ENCODE measurements around the gene FTO.

FTO gene

GRCh38 chr16:53872248-53873221 lies 168.6 kb downstream of the FTO start:
- TF ChIP-seq TAF1 (IDR thresholded peaks at IDR 0.05; ENCODE audit: borderline replicate concordance, insufficient read depth, low read length), result no peak
- TF ChIP-seq FOXP2 (optimal IDR thresholded peaks at IDR 0.05; ENCODE audit: borderline replicate concordance, extremely low read depth, extremely low read length, insufficient read depth), result no peak

- TF ChIP-seq TAF1 (IDR thresholded peaks at IDR 0.05; ENCODE audit: borderline replicate concordance, insufficient read depth, low read length) (no peak), REST (IDR thresholded peaks at IDR 0.05; ENCODE audit: insufficient read depth in 1 of 2, low read depth in 2 of 2, low read length in 2 of 2) (no peak), SIN3A (IDR thresholded peaks at IDR 0.05; ENCODE audit: borderline replicate concordance, insufficient read depth, low read length) (no peak), FOXP2 (optimal IDR thresholded peaks at IDR 0.05; ENCODE audit: borderline replicate concordance, extremely low read depth, extremely low read length, insufficient read depth) (no peak)
Measured at GRCh38 chr16:53876811-53877210, 172.9 kb downstream of the FTO start.

- TF ChIP-seq POLR2AphosphoS5 (IDR thresholded peaks at IDR 0.05; ENCODE audit: low read depth, low read length), result no peak
- no peak for TF ChIP-seq SIN3A (IDR thresholded peaks at IDR 0.05; ENCODE audit: borderline replicate concordance, insufficient read depth, low read length)
- TF ChIP-seq TAF1 (IDR thresholded peaks at IDR 0.05; ENCODE audit: borderline replicate concordance, insufficient read depth, low read length), result no peak
- TF ChIP-seq FOXP2 (optimal IDR thresholded peaks at IDR 0.05; ENCODE audit: borderline replicate concordance, extremely low read depth, extremely low read length, insufficient read depth), result no peak
- no peak for TF ChIP-seq REST (IDR thresholded peaks at IDR 0.05; ENCODE audit: insufficient read depth in 1 of 2, low read depth in 2 of 2, low read length in 2 of 2)
Measured at GRCh38 chr16:53878216-53878615, 174.3 kb downstream of the FTO start.

GRCh38 chr16:53881371-53881770 lies 177.4 kb downstream of the FTO start:
- no peak for TF ChIP-seq TAF1 (IDR thresholded peaks at IDR 0.05; ENCODE audit: borderline replicate concordance, insufficient read depth, low read length)
- no peak for TF ChIP-seq SIN3A (IDR thresholded peaks at IDR 0.05; ENCODE audit: borderline replicate concordance, insufficient read depth, low read length)
- TF ChIP-seq REST (IDR thresholded peaks at IDR 0.05; ENCODE audit: insufficient read depth in 1 of 2, low read depth in 2 of 2, low read length in 2 of 2), result no peak
- TF ChIP-seq POLR2AphosphoS5 (IDR thresholded peaks at IDR 0.05; ENCODE audit: low read depth, low read length), result no peak
- TF ChIP-seq FOXP2 (optimal IDR thresholded peaks at IDR 0.05; ENCODE audit: borderline replicate concordance, extremely low read depth, extremely low read length, insufficient read depth), result no peak

- TF ChIP-seq REST (IDR thresholded peaks at IDR 0.05; ENCODE audit: insufficient read depth in 1 of 2, low read depth in 2 of 2, low read length in 2 of 2) (no peak), TAF1 (IDR thresholded peaks at IDR 0.05; ENCODE audit: borderline replicate concordance, insufficient read depth, low read length) (no peak), POLR2AphosphoS5 (IDR thresholded peaks at IDR 0.05; ENCODE audit: low read depth, low read length) (no peak), FOXP2 (optimal IDR thresholded peaks at IDR 0.05; ENCODE audit: borderline replicate concordance, extremely low read depth, extremely low read length, insufficient read depth) (no peak), SIN3A (IDR thresholded peaks at IDR 0.05; ENCODE audit: borderline replicate concordance, insufficient read depth, low read length) (no peak)
Measured at GRCh38 chr16:53882310-53882709, 178.4 kb downstream of the FTO start.

Measured in PFSK-1 (cell line).